PC-3 (cell line): ENCODE results near the gene NTRK1.

Source experiments
- EZH2phosphoT487 ChIP-seq: fragments of 300-600 bp; sonication (generic); IDR thresholded peaks from 2 replicates; pipeline ENCODE4 v1.6.1; 2018; ENCODE audit warnings: mild to moderate bottlenecking, antibody characterized with exemption, low read length, borderline replicate concordance
- TF ChIP-seq, protein P1 (sequence below): fragments of 300-600 bp; sonication (generic); conservative IDR thresholded peaks from 2 replicates; pipeline ENCODE4 v1.5.1; 2017; ENCODE audit warnings: antibody characterized with exemption, low read depth, mild to moderate bottlenecking, low read length

DNA sequence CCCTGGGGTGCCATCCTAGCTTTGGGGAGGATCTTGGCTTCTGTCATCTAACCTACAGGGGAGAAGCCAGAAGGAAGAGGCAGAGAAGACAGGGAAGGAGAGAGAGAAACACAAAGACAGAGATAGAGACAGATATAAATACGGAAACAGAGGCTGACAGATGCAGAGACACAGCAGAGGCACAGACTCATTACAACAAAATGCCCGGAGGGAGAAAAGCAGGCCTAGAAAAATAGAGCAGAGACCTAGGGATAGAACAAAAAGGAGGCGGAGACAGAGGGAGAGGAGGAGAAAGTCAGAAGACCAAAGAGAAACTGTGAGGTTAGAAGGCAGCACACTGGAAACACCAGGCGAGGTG is 34.8 kb downstream of the NTRK1 start:
- TF ChIP-seq, protein P1, sequence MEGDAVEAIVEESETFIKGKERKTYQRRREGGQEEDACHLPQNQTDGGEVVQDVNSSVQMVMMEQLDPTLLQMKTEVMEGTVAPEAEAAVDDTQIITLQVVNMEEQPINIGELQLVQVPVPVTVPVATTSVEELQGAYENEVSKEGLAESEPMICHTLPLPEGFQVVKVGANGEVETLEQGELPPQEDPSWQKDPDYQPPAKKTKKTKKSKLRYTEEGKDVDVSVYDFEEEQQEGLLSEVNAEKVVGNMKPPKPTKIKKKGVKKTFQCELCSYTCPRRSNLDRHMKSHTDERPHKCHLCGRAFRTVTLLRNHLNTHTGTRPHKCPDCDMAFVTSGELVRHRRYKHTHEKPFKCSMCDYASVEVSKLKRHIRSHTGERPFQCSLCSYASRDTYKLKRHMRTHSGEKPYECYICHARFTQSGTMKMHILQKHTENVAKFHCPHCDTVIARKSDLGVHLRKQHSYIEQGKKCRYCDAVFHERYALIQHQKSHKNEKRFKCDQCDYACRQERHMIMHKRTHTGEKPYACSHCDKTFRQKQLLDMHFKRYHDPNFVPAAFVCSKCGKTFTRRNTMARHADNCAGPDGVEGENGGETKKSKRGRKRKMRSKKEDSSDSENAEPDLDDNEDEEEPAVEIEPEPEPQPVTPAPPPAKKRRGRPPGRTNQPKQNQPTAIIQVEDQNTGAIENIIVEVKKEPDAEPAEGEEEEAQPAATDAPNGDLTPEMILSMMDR = no peak
- TF ChIP-seq EZH2phosphoT487 = no peak
